DND-41 (cell line): ENCODE results near the gene SMARCB1.

Source experiments
- ATAC-seq: fragments of 200-7000 bp; cut with Tn5 transposase; 3 replicates; pipeline ENCODE4 v1.9.1; 2021; ENCODE audit warnings: low read depth; ENCODE audit not compliant: insufficient read depth
- DNase-seq: peaks from one replicate; pipeline ENCODE4 v3.0.0-alpha.2; 2020
- H2AFZ ChIP-seq: 2 replicates; pipeline ENCODE4 v1.6.0; 2012; ENCODE audit warnings: low read depth, low read length
- H3K27ac ChIP-seq: 2 replicates; pipeline ENCODE4 v1.5.1; 2012; ENCODE audit warnings: low read length, inconsistent platforms
- H3K27me3 ChIP-seq: fragments of 200-600 bp; sonication (generic); 2 replicates; pipeline ENCODE4 v1.6.0; 2012; ENCODE audit warnings: low read length, mild to moderate bottlenecking, inconsistent platforms; ENCODE audit not compliant: insufficient read depth, poor library complexity
- H3K36me3 ChIP-seq: 2 replicates; pipeline ENCODE4 v1.5.1; 2012; ENCODE audit warnings: low read length, inconsistent platforms; ENCODE audit not compliant: insufficient read depth
- H3K4me1 ChIP-seq: 2 replicates; pipeline ENCODE4 v1.5.1; 2012; ENCODE audit warnings: mild to moderate bottlenecking, low read length; ENCODE audit not compliant: insufficient read depth
- H3K4me2 ChIP-seq: 2 replicates; pipeline ENCODE4 v1.6.0; 2012; ENCODE audit warnings: mild to moderate bottlenecking, moderate library complexity, low read length, inconsistent platforms; ENCODE audit not compliant: insufficient read depth
- H3K4me3 ChIP-seq, 2 experiments: fragments of 200-600 bp in 1 of 2; shearing (Covaris generic) in 1 of 2; 2 replicates each; pipeline ENCODE4 v1.5.1; 2012 to 2016; ENCODE audit warnings: inconsistent platforms in 2 of 2, low read length in 2 of 2, mild to moderate bottlenecking in 2 of 2, low read depth in 1 of 2, moderate library complexity in 1 of 2
- H3K79me2 ChIP-seq: 2 replicates; pipeline ENCODE4 v1.6.0; 2012; ENCODE audit warnings: low read length, inconsistent platforms; ENCODE audit not compliant: insufficient read depth
- H3K9ac ChIP-seq: 2 replicates; pipeline ENCODE4 v1.6.0; 2012; ENCODE audit warnings: low read depth, mild to moderate bottlenecking, inconsistent platforms, low read length, moderate library complexity
- H3K9me3 ChIP-seq: 2 replicates; pipeline ENCODE4 v1.5.1; 2012; ENCODE audit warnings: low read length, moderate library complexity, mild to moderate bottlenecking, inconsistent platforms; ENCODE audit not compliant: insufficient read depth, severe bottlenecking
- H4K20me1 ChIP-seq: 2 replicates; pipeline ENCODE4 v1.6.0; 2012; ENCODE audit warnings: low read length; ENCODE audit not compliant: insufficient read depth
- EZH2 ChIP-seq: IDR thresholded peaks from 3 replicates; pipeline ENCODE4 v1.6.1; 2012; ENCODE audit warnings: borderline replicate concordance, low read depth, mild to moderate bottlenecking, moderate library complexity, low read length, inconsistent platforms; ENCODE audit not compliant: severe bottlenecking
- TF ChIP-seq, protein P1 (sequence below): IDR thresholded peaks from 2 replicates; pipeline ENCODE4 v1.5.1; 2012; ENCODE audit warnings: borderline replicate concordance, low read length, moderate library complexity, mild to moderate bottlenecking; ENCODE audit not compliant: poor library complexity, severe bottlenecking; ENCODE audit errors: extremely low read depth

Gene SMARCB1

DNA sequence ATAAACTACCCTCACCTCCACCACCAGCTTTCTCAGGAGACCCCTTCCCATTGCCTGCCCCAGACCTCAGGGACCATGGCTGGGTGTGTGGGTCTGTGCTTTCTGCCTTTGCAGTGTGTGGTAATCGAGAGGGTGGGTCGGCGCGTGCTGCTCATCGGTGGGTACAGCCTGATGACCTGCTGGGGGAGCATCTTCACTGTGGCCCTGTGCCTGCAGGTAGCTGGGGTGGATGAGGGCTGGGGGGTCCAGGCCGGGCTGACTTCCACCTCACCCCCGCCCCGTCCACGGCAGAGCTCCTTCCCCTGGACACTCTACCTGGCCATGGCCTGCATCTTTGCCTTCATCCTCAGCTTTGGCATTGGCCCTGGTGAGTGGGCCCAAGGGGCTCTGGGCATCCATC lies 96.9 kb downstream of the SMARCB1 start:
- H3K27ac ChIP-seq = no peak overlapping the region
- H3K4me3 ChIP-seq = no peak overlapping the region
- H3K79me2 ChIP-seq = no peaks in the 10 kb centered on the region
- no peak for DNase-seq
- no peaks in the 10 kb centered on the region for H3K27me3 ChIP-seq
- no peak for TF ChIP-seq EZH2
- TF ChIP-seq, protein P1, sequence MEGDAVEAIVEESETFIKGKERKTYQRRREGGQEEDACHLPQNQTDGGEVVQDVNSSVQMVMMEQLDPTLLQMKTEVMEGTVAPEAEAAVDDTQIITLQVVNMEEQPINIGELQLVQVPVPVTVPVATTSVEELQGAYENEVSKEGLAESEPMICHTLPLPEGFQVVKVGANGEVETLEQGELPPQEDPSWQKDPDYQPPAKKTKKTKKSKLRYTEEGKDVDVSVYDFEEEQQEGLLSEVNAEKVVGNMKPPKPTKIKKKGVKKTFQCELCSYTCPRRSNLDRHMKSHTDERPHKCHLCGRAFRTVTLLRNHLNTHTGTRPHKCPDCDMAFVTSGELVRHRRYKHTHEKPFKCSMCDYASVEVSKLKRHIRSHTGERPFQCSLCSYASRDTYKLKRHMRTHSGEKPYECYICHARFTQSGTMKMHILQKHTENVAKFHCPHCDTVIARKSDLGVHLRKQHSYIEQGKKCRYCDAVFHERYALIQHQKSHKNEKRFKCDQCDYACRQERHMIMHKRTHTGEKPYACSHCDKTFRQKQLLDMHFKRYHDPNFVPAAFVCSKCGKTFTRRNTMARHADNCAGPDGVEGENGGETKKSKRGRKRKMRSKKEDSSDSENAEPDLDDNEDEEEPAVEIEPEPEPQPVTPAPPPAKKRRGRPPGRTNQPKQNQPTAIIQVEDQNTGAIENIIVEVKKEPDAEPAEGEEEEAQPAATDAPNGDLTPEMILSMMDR = no peak
- no peaks in the 10 kb centered on the region for H3K4me1 ChIP-seq
- H3K9ac ChIP-seq = no peak overlapping the region
- no peaks in the 10 kb centered on the region for H4K20me1 ChIP-seq
- no peak overlapping the region for H3K4me2 ChIP-seq
- no peaks in the 10 kb centered on the region for H3K9me3 ChIP-seq
- ATAC-seq = no peak
- H3K36me3 ChIP-seq = no peaks in the 10 kb centered on the region
- H2AFZ ChIP-seq = no peak overlapping the region

DNA sequence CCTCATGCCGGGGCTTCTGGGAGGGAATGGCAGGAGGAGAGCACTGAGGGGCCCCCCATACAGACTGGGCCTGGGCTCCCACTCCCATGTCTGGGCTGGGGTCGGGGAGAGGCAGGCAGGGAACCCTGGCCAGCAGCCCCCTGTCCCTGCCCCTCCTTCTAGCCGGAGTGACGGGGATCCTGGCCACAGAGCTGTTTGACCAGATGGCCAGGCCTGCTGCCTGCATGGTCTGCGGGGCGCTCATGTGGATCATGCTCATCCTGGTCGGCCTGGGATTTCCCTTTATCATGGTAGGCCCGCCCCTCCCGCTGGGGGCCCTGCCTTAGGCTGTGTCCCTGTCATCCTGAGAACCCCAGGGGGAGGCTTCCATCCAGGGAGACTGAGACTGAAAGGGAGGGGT lies 97.4 kb downstream of the SMARCB1 start:
- H3K36me3 ChIP-seq = no peaks in the 10 kb centered on the region
- H3K4me3 ChIP-seq = no peak overlapping the region
- no peaks in the 10 kb centered on the region for H4K20me1 ChIP-seq
- H3K27me3 ChIP-seq = no peaks in the 10 kb centered on the region
- no peak overlapping the region for H2AFZ ChIP-seq
- H3K4me2 ChIP-seq = no peak overlapping the region
- H3K79me2 ChIP-seq = no peaks in the 10 kb centered on the region
- DNase-seq (no peak), ATAC-seq (no peak)
- TF ChIP-seq, protein P1 = no peak
- no peak for TF ChIP-seq EZH2
- no peak overlapping the region for H3K27ac ChIP-seq
- H3K9ac ChIP-seq = no peak overlapping the region
- no peaks in the 10 kb centered on the region for H3K9me3 ChIP-seq
- H3K4me1 ChIP-seq = no peaks in the 10 kb centered on the region
